ENCODE data around the gene CHST11.
"Not testable (repeated sequence)": the region's sequence is repeated elsewhere in the genome, so short reads cannot be mapped to it uniquely, and the experiment has no call there.

The CHST11 gene

DNA sequence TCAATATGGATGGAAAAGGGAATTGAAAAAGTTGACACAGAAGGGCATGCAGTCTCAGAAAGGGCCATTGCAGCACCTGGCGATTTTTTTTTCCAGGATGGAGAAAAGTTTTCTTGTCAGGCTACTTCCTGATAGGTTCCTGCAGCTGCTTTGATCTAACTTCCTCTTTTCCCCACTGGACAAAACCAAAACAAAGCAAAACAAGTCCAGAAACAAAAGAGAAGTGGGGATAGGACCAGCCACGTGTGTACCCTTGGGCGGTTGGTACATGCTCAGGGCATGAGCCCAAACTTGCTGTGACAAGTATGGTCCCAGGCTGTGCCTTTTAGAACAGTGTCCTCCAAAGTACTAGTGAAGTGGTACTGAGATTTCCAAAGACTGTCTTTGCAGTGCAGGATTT is 89.8 kb downstream of the CHST11 start:
- peak; percentile 18 for DNase-seq (ENCODE audit: low read depth, low spot score)
- peak overlapping the region; percentile 15 for H3K27ac ChIP-seq

DNA sequence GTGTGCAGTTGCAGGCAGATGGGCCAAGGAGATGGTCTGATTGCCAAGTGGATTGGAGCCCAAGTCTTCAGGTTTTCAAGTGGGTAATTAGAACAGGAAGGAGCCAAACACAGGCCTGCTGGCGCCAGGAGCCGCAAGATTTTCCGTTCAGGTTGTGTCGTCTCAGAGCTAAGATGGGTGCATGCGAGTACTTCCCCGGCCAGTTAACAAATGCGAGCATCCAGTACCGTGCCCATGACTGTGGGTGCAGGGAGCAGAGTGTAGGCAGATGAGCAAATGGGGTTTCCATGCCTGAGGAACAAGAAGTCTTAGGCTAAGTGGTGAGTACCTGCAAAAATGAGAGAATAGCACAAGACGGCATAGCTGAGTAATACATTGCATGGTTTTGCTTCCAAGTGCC is 90.5 kb downstream of the CHST11 start:
- no peak for DNase-seq (ENCODE audit: low read depth, low spot score)
- peak overlapping the region; percentile 15 for H3K27ac ChIP-seq

GRCh38 chr12:104549815-104550480 is 93.2 kb downstream of the CHST11 start:
- DNase-seq (ENCODE audit: low read depth, low spot score) = no peak
- H3K27ac ChIP-seq = no peak overlapping the region

DNA sequence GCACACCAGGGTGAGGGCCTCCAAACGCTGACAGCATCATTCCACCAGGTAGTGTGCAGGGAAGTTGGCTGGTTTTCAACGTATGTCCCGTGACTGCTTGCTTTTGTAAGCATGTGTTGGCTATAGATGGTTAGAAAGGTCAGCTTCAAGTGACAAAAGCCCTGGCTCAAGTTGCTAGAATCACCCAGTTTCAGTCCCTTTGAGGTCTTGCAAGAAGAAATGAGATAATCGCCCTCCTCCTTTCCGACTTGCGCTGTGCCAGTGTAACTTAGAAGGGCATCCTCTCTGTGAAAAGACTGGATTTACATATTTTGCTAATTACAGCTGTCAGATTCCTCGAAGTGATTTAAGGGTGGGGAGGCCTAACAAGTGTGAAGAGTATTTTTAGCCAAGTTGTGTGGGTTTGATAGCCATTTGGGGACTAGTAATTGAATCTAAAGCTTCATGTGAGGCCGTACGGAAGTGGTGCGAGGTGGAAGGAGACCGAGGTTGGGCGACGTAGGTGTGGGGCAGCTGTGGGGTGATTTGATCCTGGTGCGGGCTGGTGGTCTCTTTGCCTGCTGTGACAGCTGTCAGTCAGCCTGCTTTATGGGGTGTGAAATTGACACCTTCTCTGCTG is 94.7 kb downstream of the CHST11 start:
- no peak for DNase-seq (ENCODE audit: low read depth, low spot score)
- no peak overlapping the region for H3K27ac ChIP-seq

DNA sequence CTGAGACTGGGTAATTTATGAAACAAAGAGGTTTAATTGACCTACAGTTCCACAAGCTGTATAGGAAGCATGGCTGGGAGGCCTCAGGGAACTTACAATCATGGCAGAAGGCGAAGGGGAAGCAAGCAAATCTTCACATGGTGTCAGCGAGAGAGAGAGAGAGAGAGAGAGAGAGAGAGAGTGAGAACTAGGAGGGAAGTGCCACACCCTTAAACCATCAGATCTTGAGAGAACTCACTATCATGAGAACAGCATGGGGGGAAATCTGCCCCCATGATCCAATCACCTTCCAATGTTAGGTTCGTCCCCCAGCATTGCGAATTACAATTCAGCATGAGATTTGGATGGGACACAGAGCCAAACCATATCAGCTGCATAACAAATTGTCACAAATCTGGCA is 96.7 kb downstream of the CHST11 start:
- no peak overlapping the region for H3K27ac ChIP-seq
- no peak for DNase-seq (ENCODE audit: low read depth, low spot score)

DNA sequence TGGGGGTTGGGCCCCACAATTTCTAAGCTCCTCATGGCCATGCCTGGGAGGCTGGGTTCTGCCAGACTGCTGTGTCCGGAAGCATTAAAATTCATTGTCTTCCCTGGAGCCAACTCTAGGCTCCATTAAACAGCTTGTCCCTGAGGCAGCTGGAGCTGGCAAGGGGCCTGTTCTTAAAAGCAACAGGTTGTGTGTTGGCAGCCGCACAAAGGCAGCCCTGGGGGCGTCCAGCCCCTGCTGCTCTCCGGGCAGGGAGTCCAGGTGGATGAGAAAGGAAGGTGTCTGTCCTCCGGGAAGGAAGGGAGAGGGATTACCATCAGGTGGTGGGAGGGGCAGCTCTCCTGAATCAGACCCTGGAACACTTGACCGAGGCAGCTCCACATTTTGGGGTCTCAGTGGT is 98.9 kb downstream of the CHST11 start:
- no peak for DNase-seq (ENCODE audit: low read depth, low spot score)

GRCh38 chr12:104557488-104558195 is 100.9 kb downstream of the CHST11 start:
- no peak overlapping the region for H3K27ac ChIP-seq
- DNase-seq (ENCODE audit: low read depth, low spot score) = no peak

More for the DNA sequence above, 98.9 kb downstream of the CHST11 start:
- H3K27ac ChIP-seq = no peak overlapping the region

DNA sequence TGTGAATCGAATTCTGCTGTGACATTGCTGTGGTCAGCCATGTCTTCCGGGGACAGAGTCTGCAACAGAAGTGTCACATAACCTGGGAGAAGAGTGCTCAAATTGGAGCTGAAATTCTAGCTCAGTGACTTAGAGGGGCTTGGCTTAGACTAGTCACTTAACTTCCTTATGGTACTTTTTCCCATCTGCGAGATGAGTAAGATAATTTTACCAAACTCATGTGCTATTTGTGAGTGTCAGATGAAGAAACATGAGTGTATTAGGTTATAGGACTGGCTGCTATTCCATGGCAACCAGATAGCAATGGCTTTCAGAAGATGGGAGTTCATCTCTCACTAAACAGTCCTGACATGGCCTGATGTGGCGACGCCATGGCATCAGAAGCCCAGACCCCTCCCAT is 104.1 kb downstream of the CHST11 start:
- H3K27ac ChIP-seq = no peak overlapping the region
- DNase-seq (ENCODE audit: low read depth, low spot score) = no peak

DNA sequence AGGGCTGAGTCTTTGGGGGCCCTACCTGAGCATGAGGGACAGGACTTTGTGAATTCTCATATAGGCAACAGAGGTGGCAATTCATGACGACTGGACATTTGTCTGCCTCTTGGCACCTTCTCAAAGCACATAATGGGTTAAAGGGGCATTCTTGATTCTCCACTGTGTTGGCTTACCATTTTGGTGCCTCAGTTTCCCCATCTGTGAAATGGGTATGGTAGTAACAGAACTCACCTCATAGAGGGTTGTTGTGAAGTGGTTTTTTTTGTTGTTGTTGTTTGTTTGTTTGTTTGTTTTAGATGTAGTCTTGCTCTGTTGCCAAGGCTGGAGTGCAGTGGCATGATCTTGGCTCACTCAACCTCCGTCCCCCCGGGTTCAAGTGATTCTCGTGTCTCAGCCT is 106.0 kb downstream of the CHST11 start:
- DNase-seq (ENCODE audit: low read depth, low spot score) = no peak
- H3K27ac ChIP-seq = no peak overlapping the region

GRCh38 chr12:104564662-104565061 is 107.9 kb downstream of the CHST11 start:
- DNase-seq (ENCODE audit: low read depth, low spot score); H3K27ac ChIP-seq: not testable (repeated sequence)

- no peak for DNase-seq (ENCODE audit: low read depth, low spot score)
- H3K27ac ChIP-seq = no peak overlapping the region
Observed at GRCh38 chr12:104565606-104566243, 109.0 kb downstream of the CHST11 start.

DNA sequence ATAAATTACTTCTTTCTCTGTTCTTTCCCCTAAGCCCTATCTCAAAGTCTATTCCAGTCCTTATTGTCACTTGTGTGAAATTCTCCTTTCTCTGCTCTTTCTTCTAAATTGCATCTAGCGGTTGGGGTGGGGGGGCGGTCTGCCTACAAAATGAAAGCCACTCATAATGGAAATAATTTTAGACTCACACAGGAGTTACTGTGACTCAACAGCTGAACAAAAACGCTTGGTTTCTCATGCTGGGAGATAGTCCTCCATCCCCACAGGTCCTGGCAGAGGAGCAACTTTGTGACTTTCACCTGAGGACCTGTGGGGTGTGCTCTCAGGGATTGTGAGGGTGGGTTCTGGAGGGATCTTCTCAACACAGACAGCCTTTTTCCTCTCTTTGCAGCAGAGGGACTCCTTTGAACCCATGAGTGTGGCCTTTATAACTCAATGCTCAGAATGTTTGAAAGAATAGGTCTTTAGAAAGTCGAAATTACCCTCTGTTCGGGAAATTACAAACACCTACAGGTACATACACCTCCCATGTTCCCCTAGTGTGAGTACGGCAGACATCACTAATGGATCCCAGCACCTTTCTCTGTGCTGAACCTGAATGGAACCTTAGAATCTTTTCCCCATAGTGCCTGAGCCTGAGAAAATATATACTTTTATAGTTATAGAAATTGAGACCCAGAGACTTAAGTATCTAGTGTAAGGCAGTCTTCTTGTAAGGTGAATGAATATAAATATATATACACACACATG is 109.7 kb downstream of the CHST11 start:
- no peak for DNase-seq (ENCODE audit: low read depth, low spot score)
- no peak overlapping the region for H3K27ac ChIP-seq

- no peak overlapping the region for H3K27ac ChIP-seq
- no peak for DNase-seq (ENCODE audit: low read depth, low spot score)
Observed at GRCh38 chr12:104567832-104568486, 111.2 kb downstream of the CHST11 start.

DNA sequence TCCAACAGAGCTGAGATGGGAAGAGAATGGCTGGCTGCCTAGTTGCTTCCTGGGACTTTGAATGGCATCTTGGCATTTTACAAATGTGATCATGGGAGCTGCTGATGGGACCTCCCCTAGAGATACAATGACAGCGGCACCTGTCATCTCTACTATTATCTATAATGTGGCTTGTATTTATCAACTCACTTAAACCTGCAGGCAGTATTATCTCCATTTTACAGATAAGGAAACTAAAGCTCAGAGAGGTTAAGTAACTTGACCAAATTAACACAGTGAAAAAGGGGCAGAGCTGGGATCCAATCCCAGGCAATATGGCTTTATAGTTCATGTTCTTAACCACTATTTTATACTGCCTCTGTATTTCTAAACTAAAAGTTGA is 111.7 kb downstream of the CHST11 start:
- no peak for DNase-seq (ENCODE audit: low read depth, low spot score)
- H3K27ac ChIP-seq = no peak overlapping the region

GRCh38 chr12:104568935-104569334 is 112.2 kb downstream of the CHST11 start:
- no peak overlapping the region for H3K27ac ChIP-seq
- DNase-seq (ENCODE audit: low read depth, low spot score) = no peak

DNA sequence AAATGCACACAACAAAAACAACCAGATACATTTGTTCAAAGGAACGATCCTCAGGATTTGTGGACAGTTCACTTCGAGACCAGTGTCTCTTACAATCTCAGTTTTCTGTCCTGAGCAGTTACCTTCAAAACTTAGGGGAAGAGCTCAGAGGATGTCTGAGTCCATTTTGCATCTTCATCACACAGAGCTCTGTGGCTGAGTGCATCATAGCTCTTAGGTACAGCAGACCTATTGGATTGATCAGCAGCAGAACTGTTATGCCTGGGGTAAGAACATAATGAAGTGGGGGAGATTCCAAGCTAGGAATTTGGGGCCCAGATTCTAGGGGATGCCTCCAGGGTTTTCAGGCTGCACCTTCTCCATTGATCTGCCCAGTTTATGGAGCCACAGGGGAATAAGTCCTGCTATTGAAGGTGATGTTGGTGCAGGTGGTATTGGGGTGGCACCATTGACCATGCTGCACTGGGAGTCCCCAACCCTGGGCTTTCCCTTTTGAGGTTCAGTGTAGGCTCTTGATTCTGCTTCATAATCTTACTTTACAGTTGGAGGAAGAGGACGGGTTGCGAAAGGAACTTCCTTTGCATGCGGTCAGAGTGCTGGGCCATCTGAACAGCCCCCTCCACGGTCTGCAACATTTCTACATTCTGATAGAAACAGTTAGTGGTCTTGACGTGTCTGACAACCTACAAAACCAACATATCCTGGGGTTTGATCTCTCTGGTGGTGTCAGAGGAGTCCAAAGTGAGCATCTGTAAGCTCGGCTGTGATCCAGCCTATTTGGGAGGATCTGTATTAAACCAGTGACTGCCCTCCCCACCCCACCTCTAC is 112.8 kb downstream of the CHST11 start:
- DNase-seq (ENCODE audit: low read depth, low spot score) = no peak
- H3K27ac ChIP-seq = no peak overlapping the region

DNA sequence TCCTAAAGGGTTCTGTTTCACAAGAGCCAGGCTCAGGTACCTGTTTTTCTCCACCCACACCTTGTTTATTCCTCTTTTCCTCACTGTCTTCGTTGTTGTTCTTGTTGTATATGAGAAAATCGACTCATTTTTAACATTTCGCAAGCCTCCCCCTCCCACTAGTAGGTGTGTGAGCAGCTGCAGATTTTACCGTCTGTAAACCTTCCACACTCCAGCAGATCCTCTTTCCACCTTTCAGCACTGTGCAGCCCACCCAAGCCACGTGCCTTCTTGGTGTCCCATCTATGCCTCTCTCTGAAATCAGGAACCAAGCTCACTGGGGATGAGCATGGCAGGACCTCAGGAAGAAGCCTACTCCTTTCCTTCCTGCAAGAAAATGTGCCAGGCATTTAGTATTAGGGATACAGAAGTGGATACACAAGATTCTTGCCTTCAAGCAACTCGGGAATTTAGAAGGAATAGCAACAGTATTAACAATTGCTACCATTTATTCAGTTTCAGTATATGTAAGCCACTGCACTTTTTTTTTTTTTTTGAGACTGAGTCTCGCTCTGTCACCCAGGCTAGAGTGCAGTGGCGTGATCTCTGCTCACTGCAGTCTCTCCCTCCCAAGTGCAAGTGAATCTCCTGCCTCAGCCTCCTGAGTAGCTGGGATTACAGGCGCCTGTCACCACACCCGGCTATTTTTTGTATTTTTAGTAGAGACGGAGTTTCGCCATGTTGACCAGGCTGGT is 113.6 kb downstream of the CHST11 start:
- no peak overlapping the region for H3K27ac ChIP-seq
- no peak for DNase-seq (ENCODE audit: low read depth, low spot score)

DNA sequence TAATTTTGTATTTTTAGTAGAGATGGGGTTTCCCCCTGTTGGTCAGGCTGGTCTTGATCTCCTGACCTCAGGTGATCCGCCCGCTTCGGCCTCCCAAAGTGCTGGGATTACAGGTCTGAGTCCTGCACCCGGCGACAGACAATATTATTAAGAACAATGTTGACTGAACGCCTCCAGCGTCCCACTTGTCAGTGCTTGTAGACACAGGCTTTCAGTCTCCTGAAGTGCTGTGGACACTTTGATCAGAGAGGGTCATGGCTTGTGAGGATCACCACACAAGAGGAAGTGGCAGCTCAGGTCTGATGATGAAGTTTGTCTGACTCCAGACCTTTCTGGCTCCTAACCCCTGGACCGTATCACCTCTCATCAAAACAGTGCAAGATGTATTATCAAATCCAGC is 114.6 kb downstream of the CHST11 start:
- no peak overlapping the region for H3K27ac ChIP-seq
- DNase-seq (ENCODE audit: low read depth, low spot score) = no peak

Data from epithelial cell of prostate (primary cell).